Activated CD4-positive, alpha-beta memory T cell treated with anti-CD3 and anti-CD28 coated beads, Interleukin-2, amount 10 ng/mL, durations not matched to agents 7 days and 5 days (primary cell): ENCODE data around the gene RGL1. TPM values are rescaled to one million over a fixed set of nuclear protein-coding genes. Genes with fewer than 3 reads are reported as not detected.
"Not testable (repeated sequence)": the region's sequence is repeated elsewhere in the genome, so short reads cannot be mapped to it uniquely, and the experiment has no call there.

Experiments used
- CTCF ChIA-PET: fragments of 350-600 bp; sonication (Branson Sonifier 250); formaldehyde crosslinking; loops from one replicate; lab custom pipeline; 2021; ENCODE audit warnings: antibody characterized with exemption, inconsistent platforms; lab: Charles Lee
- POLR2A ChIA-PET: fragments of 350-600 bp; sonication (Branson Sonifier 250); formaldehyde crosslinking; loops from one replicate; lab custom pipeline; 2021; ENCODE audit warnings: antibody characterized with exemption; lab: Charles Lee
- DNase-seq: peaks from one replicate; pipeline ENCODE4 v3.0.0-alpha.2; 2020
- H3K27ac Mint-ChIP-seq: one replicate; pipeline ENCODE4 v1.8.0; 2021; ENCODE audit warnings: mild to moderate bottlenecking, mixed read lengths
- H3K27me3 Mint-ChIP-seq: one replicate; pipeline ENCODE4 v1.8.0; 2021; ENCODE audit warnings: mixed read lengths
- H3K36me3 Mint-ChIP-seq: one replicate; pipeline ENCODE4 v1.8.0; 2021; ENCODE audit warnings: low read depth, mixed read lengths
- H3K4me1 Mint-ChIP-seq: one replicate; pipeline ENCODE4 v1.8.0; 2021; ENCODE audit warnings: mixed read lengths
- H3K4me3 Mint-ChIP-seq: one replicate; pipeline ENCODE4 v1.8.0; 2021; ENCODE audit warnings: mild to moderate bottlenecking, mixed read lengths
- H3K9me3 Mint-ChIP-seq: one replicate; pipeline ENCODE4 v1.8.0; 2021; ENCODE audit warnings: mixed read lengths
- total RNA-seq, 2 experiments: library from RNA; stranded (reverse); gene quantifications; one replicate each; pipeline ENCODE4 v1.2.3, GENCODE V29; 2021

RGL1 gene
- 1 to 10 TPM; 2.4 to 2.8 TPM for total RNA-seq

- ChIA-PET POLR2A (interaction anchor here (0.6 to 0.9 kb wide), 2 partner anchors 10 to 38 kb away, joined by 3 read pairs; no protein-coding TSS in a partner anchor), CTCF (interaction anchor here (1.2 kb wide), 1 partner anchor 110 kb away, joined by 7 read pairs; no protein-coding TSS in a partner anchor)
- peaks cover 12% of the 10 kb centered on the region for H3K36me3 Mint-ChIP-seq
- H3K9me3 Mint-ChIP-seq: peaks cover 18% of the 10 kb centered on the region
- H3K27me3 Mint-ChIP-seq: peaks cover 5% of the 10 kb centered on the region
- peak; percentile 41 for DNase-seq
- H3K4me1 Mint-ChIP-seq: peaks cover 31% of the 10 kb centered on the region
- H3K4me3 Mint-ChIP-seq: peak within 1 kb of the TSS; percentile 75
- H3K27ac Mint-ChIP-seq: no peak within 1 kb of the TSS
Observed at GRCh38 chr1:183804916-183805841, at the start of gene RGL1. Gene RGL1 (plus strand): TSS chr1:183805120. CDS start chr1:183805298, 178 bp downstream.

- ChIA-PET CTCF (no interaction called here), POLR2A (no interaction called here)
- Mint-ChIP-seq H3K27ac (no peak overlapping the region), H3K4me3 (no peak overlapping the region), H3K36me3 (peaks cover 4% of the 10 kb centered on the region), H3K4me1 (peaks cover 2% of the 10 kb centered on the region), H3K9me3 (peaks cover 5% of the 10 kb centered on the region), H3K27me3 (no peaks in the 10 kb centered on the region)
- DNase-seq: no peak
Observed at GRCh38 chr1:183756326-183756725, 48.6 kb upstream of the RGL1 start.

- H3K36me3 Mint-ChIP-seq: peaks cover 4% of the 10 kb centered on the region
- DNase-seq: no peak
- H3K9me3 Mint-ChIP-seq: peaks cover 7% of the 10 kb centered on the region
- ChIA-PET POLR2A (no interaction called here), CTCF (no interaction called here)
- H3K4me3 Mint-ChIP-seq: no peak overlapping the region
- no peak overlapping the region for H3K27ac Mint-ChIP-seq
- H3K27me3 Mint-ChIP-seq: no peaks in the 10 kb centered on the region
- H3K4me1 Mint-ChIP-seq: peaks cover 2% of the 10 kb centered on the region
Observed at GRCh38 chr1:183757061-183757460, 47.9 kb upstream of the RGL1 start.

GRCh38 chr1:183758913-183759312 lies 46.0 kb upstream of the RGL1 start:
- no peak for DNase-seq
- POLR2A ChIA-PET: no interaction called here
- Mint-ChIP-seq H3K4me3 (no peak overlapping the region), H3K27me3 (no peaks in the 10 kb centered on the region), H3K4me1 (no peaks in the 10 kb centered on the region), H3K27ac (no peak overlapping the region), H3K36me3 (peaks cover 2% of the 10 kb centered on the region), H3K9me3 (peaks cover 10% of the 10 kb centered on the region)
- CTCF ChIA-PET: no interaction called here

- H3K4me1 Mint-ChIP-seq: no peaks in the 10 kb centered on the region
- no peak overlapping the region for H3K27ac Mint-ChIP-seq
- CTCF ChIA-PET: no interaction called here
- no peak overlapping the region for H3K4me3 Mint-ChIP-seq
- no peaks in the 10 kb centered on the region for H3K27me3 Mint-ChIP-seq
- no peak for DNase-seq
- POLR2A ChIA-PET: no interaction called here
- peaks cover 16% of the 10 kb centered on the region for H3K9me3 Mint-ChIP-seq
- peaks cover 6% of the 10 kb centered on the region for H3K36me3 Mint-ChIP-seq
Observed at GRCh38 chr1:183760661-183761060, 44.3 kb upstream of the RGL1 start.

- DNase-seq: no peak
- Mint-ChIP-seq H3K27me3 (no peaks in the 10 kb centered on the region), H3K27ac (no peak overlapping the region), H3K4me1 (no peaks in the 10 kb centered on the region), H3K4me3 (no peak overlapping the region), H3K9me3 (peaks cover 16% of the 10 kb centered on the region), H3K36me3 (peaks cover 6% of the 10 kb centered on the region)
- ChIA-PET CTCF (interaction anchor here (1.3 kb wide), 1 partner anchor 154 kb away, joined by 3 read pairs; no protein-coding TSS in a partner anchor), POLR2A (no interaction called here)
Observed at GRCh38 chr1:183761871-183762270, 43.0 kb upstream of the RGL1 start.

- H3K4me1 Mint-ChIP-seq, H3K4me3 Mint-ChIP-seq, POLR2A ChIA-PET, DNase-seq, H3K36me3 Mint-ChIP-seq, H3K27me3 Mint-ChIP-seq, H3K27ac Mint-ChIP-seq, CTCF ChIA-PET: not testable (repeated sequence)
- H3K9me3 Mint-ChIP-seq: peaks cover 16% of the 10 kb centered on the region
Observed at GRCh38 chr1:183762856-183763255, 42.1 kb upstream of the RGL1 start.

- no peak for DNase-seq
- no peak overlapping the region for H3K27ac Mint-ChIP-seq
- no peaks in the 10 kb centered on the region for H3K4me1 Mint-ChIP-seq
- H3K4me3 Mint-ChIP-seq: no peak overlapping the region
- no peaks in the 10 kb centered on the region for H3K27me3 Mint-ChIP-seq
- ChIA-PET CTCF (no interaction called here), POLR2A (no interaction called here)
- H3K36me3 Mint-ChIP-seq: peaks cover 6% of the 10 kb centered on the region
- peaks cover 17% of the 10 kb centered on the region for H3K9me3 Mint-ChIP-seq
Observed at GRCh38 chr1:183764981-183765380, 39.9 kb upstream of the RGL1 start.

GRCh38 chr1:183769956-183770815 lies 34.7 kb upstream of the RGL1 start:
- Mint-ChIP-seq H3K9me3 (peaks cover 20% of the 10 kb centered on the region), H3K4me3 (no peak overlapping the region), H3K27me3 (no peaks in the 10 kb centered on the region), H3K4me1 (no peaks in the 10 kb centered on the region), H3K27ac (no peak overlapping the region), H3K36me3 (peaks cover 9% of the 10 kb centered on the region)
- CTCF ChIA-PET: no interaction called here
- no peak for DNase-seq
- POLR2A ChIA-PET: no interaction called here

GRCh38 chr1:183770816-183771128 lies 34.1 kb upstream of the RGL1 start:
- Mint-ChIP-seq H3K27me3 (no peaks in the 10 kb centered on the region), H3K9me3 (peaks cover 22% of the 10 kb centered on the region), H3K36me3 (peaks cover 9% of the 10 kb centered on the region), H3K4me1 (no peaks in the 10 kb centered on the region), H3K4me3 (no peak overlapping the region), H3K27ac (no peak overlapping the region)
- ChIA-PET CTCF (no interaction called here), POLR2A (no interaction called here)
- DNase-seq: no peak

- Mint-ChIP-seq H3K4me3 (no peak overlapping the region), H3K27ac (no peak overlapping the region), H3K4me1 (no peaks in the 10 kb centered on the region), H3K27me3 (no peaks in the 10 kb centered on the region), H3K9me3 (peaks cover 22% of the 10 kb centered on the region), H3K36me3 (peaks cover 9% of the 10 kb centered on the region)
- ChIA-PET CTCF (no interaction called here), POLR2A (no interaction called here)
- DNase-seq: no peak
Observed at GRCh38 chr1:183773482-183774274, 31.2 kb upstream of the RGL1 start.

- ChIA-PET POLR2A (no interaction called here), CTCF (no interaction called here)
- H3K9me3 Mint-ChIP-seq: peaks cover 22% of the 10 kb centered on the region
Observed at GRCh38 chr1:183774938-183775337, 30.0 kb upstream of the RGL1 start.

More at GRCh38 chr1:183774938-183775337, 30.0 kb upstream of the RGL1 start:
- Mint-ChIP-seq H3K4me3 (no peak overlapping the region), H3K27me3 (no peaks in the 10 kb centered on the region), H3K36me3 (peaks cover 9% of the 10 kb centered on the region), H3K27ac (no peak overlapping the region), H3K4me1 (no peaks in the 10 kb centered on the region)
- no peak for DNase-seq
